ENCODE results near the gene GABARAP.

GABARAP gene

GRCh38 chr17:7221278-7222092, 20.8 kb downstream of the GABARAP start:
- no peak for DNase-seq

DNA sequence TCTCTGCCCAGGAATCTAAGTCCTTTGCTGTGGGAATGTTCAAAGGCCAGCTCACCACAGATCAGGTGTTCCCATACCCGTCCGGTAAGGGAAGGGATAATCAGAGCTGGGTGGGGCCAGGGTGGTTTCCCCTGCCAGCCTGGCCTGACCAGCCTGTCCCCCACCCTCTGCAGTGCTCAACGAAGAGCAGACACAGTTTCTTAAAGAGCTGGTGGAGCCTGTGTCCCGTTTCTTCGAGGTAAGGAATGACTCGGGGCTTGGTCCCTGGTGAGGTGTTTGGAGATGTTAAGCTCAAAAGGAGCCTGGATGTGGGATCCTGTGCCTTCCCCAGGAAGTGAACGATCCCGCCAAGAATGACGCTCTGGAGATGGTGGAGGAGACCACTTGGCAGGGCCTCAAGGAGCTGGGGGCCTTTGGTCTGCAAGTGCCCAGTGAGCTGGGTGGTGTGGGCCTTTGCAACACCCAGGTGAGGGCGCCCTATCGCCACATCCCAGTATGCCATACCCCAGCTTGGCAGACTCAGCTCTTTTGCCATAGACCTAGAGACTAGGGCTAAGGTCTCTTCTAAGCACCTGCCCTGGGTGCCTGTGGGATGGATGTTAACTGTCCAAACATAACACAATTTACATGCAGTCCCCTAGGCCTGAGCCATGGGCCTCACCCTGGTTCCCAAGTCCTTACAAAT, 21.5 kb downstream of the GABARAP start:
- peak; percentile 35 to 60 for DNase-seq

- peak; percentile 61 to 79 for DNase-seq
Observed at GRCh38 chr17:7219812-7220592, 22.2 kb downstream of the GABARAP start, which contains the start of the genes ACADVL and DLG4. Gene ACADVL (plus strand): TSS chr17:7219938. CDS start chr17:7219985, 47 bp downstream. Gene DLG4 (minus strand): TSS chr17:7219836.

GRCh38 chr17:7219229-7219811, 22.9 kb downstream of the GABARAP start:
- no peak for DNase-seq

GRCh38 chr17:7218758-7219157, 23.5 kb downstream of the GABARAP start:
- no peak for DNase-seq

GRCh38 chr17:7218166-7218565, 24.1 kb downstream of the GABARAP start:
- no peak for DNase-seq

DNA sequence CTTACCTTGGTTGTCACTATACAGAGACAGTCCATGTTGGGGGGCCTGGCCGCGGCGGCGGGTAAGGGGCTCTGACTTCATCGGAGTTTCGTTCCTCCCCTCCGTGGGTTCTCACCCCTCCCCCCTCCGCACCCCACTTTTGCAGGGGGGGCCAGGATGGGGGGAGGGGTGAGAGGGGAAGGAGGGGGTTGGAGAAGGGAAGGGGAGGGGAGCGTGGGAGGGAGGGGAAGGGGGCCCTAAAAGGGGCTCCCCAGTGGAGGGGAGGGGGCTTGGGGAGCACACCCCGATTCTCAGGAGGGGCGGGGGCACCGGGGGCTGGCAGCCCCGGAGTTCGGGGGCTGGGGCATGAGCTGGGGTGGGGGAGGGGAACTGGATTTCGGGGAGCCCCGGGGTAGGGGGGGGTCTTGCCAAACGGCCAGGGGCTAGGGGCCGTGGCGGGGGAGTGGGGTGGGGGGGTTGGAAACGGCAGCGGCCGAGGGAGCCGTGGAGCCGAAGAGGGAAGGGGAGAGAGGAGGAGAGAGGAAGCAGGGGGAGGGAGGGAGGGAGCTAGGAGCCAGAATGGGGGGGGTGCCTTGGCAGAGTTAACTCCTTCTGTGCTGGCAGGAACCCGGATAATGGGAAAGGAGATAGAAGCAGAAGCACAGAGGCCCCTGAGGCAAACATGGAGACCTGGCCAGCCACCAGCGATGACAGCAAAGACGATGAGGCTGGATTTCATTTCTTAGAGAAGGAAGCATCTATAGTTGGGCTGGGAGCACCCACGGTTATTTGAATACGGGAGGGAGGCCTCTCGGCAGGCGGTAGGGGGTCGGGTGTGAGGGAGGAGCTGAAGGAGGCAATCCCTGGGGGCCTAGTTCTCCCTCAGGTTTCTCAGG, 24.9 kb downstream of the GABARAP start:
- no peak for DNase-seq

DNA sequence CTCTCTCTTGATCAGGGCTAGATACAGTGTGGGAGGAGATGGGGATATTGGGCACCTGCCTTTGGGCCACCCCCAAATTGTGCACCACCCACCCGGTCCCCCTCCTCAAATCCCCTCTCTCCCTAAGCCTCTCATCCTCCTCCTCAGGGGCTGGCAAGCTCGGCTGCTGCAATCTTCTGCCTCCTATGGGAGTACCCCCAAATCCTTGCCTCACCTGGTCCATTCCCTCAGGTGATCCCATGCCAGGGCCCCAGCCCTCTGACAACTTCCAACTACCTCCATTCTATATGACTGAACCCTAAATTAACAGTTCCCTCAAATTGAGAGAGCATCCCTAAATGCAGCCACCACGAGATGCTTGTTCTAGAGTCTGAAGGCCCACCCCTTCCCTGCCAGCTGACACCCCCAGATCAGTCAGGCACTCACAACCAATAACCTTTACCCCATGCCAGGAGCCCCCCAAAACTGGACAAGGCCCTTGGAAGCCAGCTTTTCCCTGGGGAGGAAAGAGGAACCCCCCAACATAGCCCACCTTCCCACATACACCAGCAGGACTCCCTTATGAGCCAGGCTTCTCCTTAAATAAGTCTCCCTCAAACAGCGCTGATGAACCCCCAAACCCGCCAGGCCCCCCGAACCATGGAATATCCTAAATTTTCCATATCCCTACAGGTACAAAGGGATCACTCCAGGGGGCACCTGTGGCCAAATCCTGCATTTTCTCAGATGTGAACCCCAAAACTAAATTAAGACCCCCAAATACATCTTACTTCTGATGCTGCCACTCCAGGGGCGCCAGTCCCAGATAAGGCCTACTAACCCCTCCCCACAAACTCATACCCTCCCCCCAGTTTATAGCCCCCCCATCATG, 25.8 kb downstream of the GABARAP start:
- DNase-seq, result no peak

GRCh38 chr17:7215652-7216180, 26.5 kb downstream of the GABARAP start:
- DNase-seq, result no peak

DNA sequence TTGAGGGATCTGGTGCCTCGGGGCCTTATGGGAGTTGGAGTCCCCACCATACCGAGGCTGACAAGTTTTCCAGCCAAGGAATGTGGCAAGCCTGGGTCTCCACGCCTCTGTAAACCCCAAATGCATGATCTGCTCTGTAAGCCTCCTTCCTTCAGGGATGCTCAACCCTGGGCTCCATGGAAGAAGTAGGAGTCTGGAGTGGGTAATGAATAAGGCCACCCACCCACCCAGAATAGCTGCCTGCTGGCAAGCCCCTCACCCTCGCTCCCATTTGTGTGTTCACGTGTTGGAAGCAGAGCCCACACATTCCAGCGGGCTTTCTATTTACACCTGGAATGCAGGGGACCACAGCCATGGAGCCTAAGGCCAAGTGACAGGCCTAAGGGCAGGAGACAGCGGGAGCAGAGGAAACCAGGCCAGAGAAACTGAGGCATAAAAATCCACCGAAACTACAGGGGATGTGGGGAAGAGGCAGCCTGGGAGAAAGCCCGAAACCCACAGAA, 27.1 kb downstream of the GABARAP start:
- DNase-seq, result no peak

DNA sequence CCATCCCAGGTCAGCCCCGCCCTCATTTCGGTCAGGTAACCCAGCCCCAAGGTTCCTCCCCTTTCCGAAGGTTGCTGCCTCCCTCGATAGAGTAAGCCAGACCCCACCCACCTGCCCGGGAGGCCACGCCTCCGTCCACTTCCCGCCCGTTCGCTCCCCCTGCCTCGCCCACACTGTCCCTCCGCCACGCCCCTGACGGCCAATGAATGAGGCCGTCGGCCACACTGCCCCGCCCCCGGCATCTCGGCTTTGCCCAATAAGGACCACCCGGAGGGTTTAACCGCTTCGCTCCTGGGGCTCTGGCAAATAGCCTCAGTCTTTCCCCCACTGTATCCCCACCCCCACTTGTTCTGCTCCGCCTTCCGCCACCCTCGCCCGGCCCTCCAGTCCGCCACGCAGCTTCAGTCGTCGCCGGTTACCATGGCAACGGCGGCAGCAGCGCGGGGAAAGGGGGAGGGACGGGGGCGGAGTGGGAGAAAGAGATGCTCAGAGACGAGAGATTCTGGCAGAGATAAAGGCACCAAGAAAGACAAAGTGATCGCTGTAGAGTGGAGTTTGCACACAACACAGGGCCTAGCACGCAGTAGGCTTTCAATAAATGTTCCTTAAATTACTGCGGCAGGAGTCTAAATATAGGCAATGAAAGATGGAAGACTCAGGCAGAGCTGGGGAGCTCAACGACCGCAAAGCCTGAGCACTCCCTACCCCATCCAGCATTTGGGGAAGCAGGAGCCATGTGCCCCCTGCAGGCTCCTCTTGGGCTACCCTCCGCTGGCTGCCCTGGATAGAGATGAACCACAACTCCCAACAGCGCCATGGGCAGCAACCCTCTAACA, 27.7 kb downstream of the GABARAP start:
- peak; percentile 99 for DNase-seq

DNA sequence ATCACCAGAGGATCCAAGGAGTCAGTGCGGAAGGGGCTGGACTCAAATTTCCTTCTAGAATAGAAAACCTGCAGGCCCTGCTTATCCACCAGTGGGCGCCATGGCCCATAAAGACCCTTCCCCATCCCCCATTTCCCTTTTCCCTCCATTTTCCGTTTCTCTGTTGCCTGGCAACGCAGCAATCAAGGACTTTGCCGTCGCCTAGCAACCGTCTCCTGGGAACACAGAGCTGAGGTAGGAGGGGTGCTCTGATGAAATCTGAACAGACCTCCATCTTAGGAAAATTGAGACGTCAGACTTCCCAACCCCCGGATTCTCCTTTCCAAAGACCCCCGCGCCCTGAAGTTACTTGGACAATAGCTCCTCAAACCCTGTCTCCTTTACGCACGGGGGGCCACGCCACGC, 28.4 kb downstream of the GABARAP start:
- peak; percentile 98 to 99 for DNase-seq

DNA sequence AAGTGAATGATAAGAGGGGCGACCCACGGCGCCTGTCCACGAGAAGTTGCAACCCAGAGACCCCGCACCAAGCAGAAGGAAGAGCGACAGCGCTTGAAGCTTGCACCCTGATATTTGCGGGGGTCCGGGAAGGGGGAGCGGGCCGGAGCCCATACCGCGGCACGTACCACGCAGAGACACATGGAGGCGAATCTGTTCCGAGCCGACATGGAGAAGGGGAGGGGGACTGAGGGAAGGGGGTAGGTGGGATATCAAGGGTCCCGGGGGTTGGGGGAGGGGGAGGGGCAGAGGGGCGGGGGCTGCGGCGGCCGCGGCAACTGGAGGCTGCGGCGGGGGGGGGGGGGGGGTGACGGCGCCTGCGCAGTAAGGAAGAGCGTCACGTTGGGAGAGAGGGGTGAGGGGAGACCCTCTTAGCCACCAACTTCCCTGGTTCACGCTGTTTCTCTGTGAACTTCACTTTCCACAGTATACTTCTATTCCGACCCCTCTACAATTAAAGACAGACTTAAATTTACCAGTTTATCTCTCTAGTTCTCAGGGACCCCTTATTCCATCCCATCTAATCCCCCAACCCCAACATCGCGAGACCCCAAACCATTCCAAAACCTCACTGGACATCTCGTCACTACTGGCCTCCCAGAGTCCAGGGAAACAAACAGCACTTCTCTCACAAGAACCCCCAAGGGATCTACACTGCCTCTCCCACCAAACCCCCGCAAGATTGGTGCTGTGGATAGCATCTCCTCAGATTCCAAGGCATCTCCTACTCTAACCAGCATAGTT, 30.6 kb downstream of the GABARAP start:
- no peak for DNase-seq

DNA sequence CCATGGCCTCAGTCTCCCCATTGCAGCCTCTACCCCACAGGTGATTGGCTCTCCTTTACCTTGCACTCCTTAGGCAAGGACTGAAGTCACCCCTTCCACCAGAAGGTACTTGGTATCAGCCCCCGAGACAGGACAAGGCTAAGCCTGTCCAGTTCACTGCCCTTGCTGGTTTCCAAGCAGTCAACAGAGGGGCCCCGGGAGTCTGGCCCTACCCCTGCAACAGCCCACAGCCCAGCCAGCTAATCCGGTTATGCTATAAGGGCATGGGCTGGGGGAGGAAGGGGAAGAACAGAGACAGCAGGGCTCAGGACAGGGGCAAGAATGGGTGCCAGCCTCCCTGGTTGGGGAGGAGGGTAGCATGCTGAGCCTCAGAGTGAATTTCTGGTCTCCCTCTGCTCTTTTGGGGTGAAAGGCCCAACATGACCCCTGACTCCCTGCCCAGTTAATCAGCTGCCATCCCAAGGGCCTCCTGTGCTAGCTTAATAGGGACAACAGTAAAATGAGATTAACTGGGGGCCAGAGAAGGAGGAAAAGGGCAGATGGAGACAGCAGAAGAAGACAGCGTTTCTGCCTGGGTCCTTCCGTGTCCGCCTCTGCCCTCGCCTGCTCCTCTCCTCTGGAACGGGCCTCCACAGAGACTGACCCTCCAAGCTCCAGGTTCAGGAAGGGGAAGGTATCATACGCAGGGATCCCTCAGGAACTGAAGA, 33.3 kb downstream of the GABARAP start:
- DNase-seq, result no peak

GRCh38 chr17:7208027-7208571, 34.1 kb downstream of the GABARAP start:
- DNase-seq, result no peak

- no peak for DNase-seq
Observed at GRCh38 chr17:7207120-7208001, 34.9 kb downstream of the GABARAP start.

DNA sequence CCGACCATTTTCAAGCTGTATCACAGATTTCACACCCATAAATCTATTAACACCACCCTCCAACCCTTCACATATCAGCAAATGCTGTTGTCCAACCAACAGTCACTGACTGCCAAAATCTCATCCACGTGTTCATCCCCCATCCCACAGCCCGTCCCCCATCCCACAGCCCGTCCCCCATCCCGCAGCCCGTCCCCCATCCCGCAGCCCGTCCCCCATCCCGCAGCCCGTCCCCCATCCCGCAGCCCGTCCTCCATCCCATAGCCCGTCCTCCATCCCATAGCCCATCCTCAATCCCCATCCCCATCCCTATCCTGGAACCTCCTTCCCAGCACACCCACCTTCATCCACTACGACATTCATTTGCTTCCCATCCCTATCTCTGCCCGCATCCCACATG, 36.7 kb downstream of the GABARAP start:
- no peak for DNase-seq

Data from NCI-H1930 (cell line).